IMR-90 (cell line): Measurements from ENCODE around the gene SYCP3. TPM values are rescaled to one million over a fixed set of nuclear protein-coding genes. Genes with fewer than 3 reads are reported as not detected.
"Not testable (repeated sequence)": the region's sequence is repeated elsewhere in the genome, so short reads cannot be mapped to it uniquely, and the experiment has no call there.

Experiments
- ATAC-seq: fragments of 200-7000 bp; cut with Tn5 transposase; 2 replicates; pipeline ENCODE4 v1.9.1; 2020; ENCODE audit warnings: low read depth, mild to moderate bottlenecking, moderate library complexity
- BruUV-seq: library from RNA; stranded (reverse); fragments of 400-500 nt; replicated peaks from 2 replicates; lab custom pipeline; 2021; lab: Mats Ljungman, UMichigan
- CTCF ChIA-PET: fragments of 300-600 bp; formaldehyde crosslinking; extraction: SDS; loops from one replicate; lab custom pipeline; 2021; ENCODE audit warnings: antibody characterized with exemption; lab: Yijun Ruan, JAX
- POLR2A ChIA-PET: fragments of 300-600 bp; sonication (Branson Sonifier 250); formaldehyde crosslinking; loops from one replicate; lab custom pipeline; 2022; ENCODE audit warnings: antibody characterized with exemption; ENCODE audit not compliant: unreplicated experiment; lab: Charles Lee
- DNase-seq: peaks from one replicate; pipeline ENCODE4 v3.0.0; 2013
- H2AFZ ChIP-seq: replicated peaks from 2 replicates; pipeline ENCODE3; 2013; ENCODE audit warnings: low read length, mild to moderate bottlenecking; ENCODE audit not compliant: poor library complexity
- H2AK5ac ChIP-seq: 2 replicates; pipeline ENCODE4 v1.6.1; 2013; ENCODE audit warnings: low read depth, low read length, inconsistent platforms
- H2AK9ac ChIP-seq: replicated peaks from 2 replicates; pipeline ENCODE3; 2013; ENCODE audit warnings: mild to moderate bottlenecking, low read depth, low read length, moderate library complexity; ENCODE audit not compliant: poor library complexity
- H2BK120ac ChIP-seq: 2 replicates; pipeline ENCODE4 v1.6.1; 2013; ENCODE audit warnings: low read depth, low read length, inconsistent platforms
- H2BK15ac ChIP-seq: 3 replicates; pipeline ENCODE4 v1.6.1; 2013; ENCODE audit warnings: low read depth, low read length, inconsistent platforms
- H2BK20ac ChIP-seq: 2 replicates; pipeline ENCODE4 v1.6.1; 2013; ENCODE audit warnings: low read depth, mild to moderate bottlenecking, inconsistent platforms, low read length, moderate library complexity
- H2BK5ac ChIP-seq: 2 replicates; pipeline ENCODE4 v1.6.1; 2013; ENCODE audit warnings: mild to moderate bottlenecking, low read depth, low read length, inconsistent platforms; ENCODE audit not compliant: poor library complexity, severe bottlenecking
- H3K14ac ChIP-seq: replicated peaks from 2 replicates; pipeline ENCODE4 v1.6.1; 2013; ENCODE audit warnings: low read depth, low read length, inconsistent platforms
- H3K18ac ChIP-seq: 2 replicates; pipeline ENCODE4 v1.6.1; 2013; ENCODE audit warnings: low read depth, low read length, control low read depth
- H3K23ac ChIP-seq: 2 replicates; pipeline ENCODE4 v1.6.1; 2013; ENCODE audit warnings: low read depth, low read length, inconsistent platforms
- H3K27ac ChIP-seq: 2 replicates; pipeline ENCODE4 v1.5.1; 2013; ENCODE audit warnings: mild to moderate bottlenecking, control low read depth, low read length; ENCODE audit not compliant: insufficient read depth
- H3K27me3 ChIP-seq: 2 replicates; pipeline ENCODE4 v1.6.1; 2013; ENCODE audit warnings: low read length; ENCODE audit not compliant: control insufficient read depth, insufficient read depth
- H3K36me3 ChIP-seq: 2 replicates; pipeline ENCODE4 v1.6.1; 2013; ENCODE audit warnings: low read length, mixed read lengths; ENCODE audit not compliant: control insufficient read depth, insufficient read depth
- H3K4ac ChIP-seq: 2 replicates; pipeline ENCODE4 v1.6.1; 2013; ENCODE audit warnings: low read depth, low read length, inconsistent platforms
- H3K4me1 ChIP-seq: 2 replicates; pipeline ENCODE4 v1.6.1; 2013; ENCODE audit warnings: low read length, mixed read lengths; ENCODE audit not compliant: control insufficient read depth, insufficient read depth
- H3K4me2 ChIP-seq: 2 replicates; pipeline ENCODE4 v1.6.1; 2013; ENCODE audit warnings: low read depth, mild to moderate bottlenecking, control low read depth, low read length, moderate library complexity
- H3K4me3 ChIP-seq: 2 replicates; pipeline ENCODE4 v1.5.1; 2013; ENCODE audit warnings: low read depth, mild to moderate bottlenecking, control low read depth, low read length, moderate library complexity; ENCODE audit not compliant: insufficient read depth
- H3K56ac ChIP-seq: 2 replicates; pipeline ENCODE4 v1.6.1; 2013; ENCODE audit warnings: low read length, inconsistent platforms; ENCODE audit not compliant: insufficient read depth; ENCODE audit errors: extremely low read depth
- H3K79me1 ChIP-seq, 2 experiments: 2 replicates each; pipeline ENCODE4 v1.6.1; 2013; ENCODE audit warnings: low read length in 2 of 2, inconsistent platforms in 1 of 2, low read depth in 1 of 2
- H3K9ac ChIP-seq: 2 replicates; pipeline ENCODE4 v1.6.1; 2013; ENCODE audit warnings: low read depth, low read length, control low read depth
- H3K9me1 ChIP-seq: 2 replicates; pipeline ENCODE4 v1.6.1; 2013; ENCODE audit warnings: low read length, inconsistent platforms; ENCODE audit not compliant: insufficient read depth
- H3K9me3 ChIP-seq: 2 replicates; pipeline ENCODE4 v1.6.1; 2013; ENCODE audit warnings: low read length; ENCODE audit not compliant: control insufficient read depth, insufficient read depth
- H4K20me1 ChIP-seq: 2 replicates; pipeline ENCODE4 v1.6.1; 2013; ENCODE audit warnings: low read length, inconsistent platforms; ENCODE audit not compliant: insufficient read depth
- H4K5ac ChIP-seq: 2 replicates; pipeline ENCODE4 v1.6.1; 2013; ENCODE audit warnings: mild to moderate bottlenecking, low read depth, low read length, control low read depth
- H4K8ac ChIP-seq, 2 experiments: 2 replicates each; pipeline ENCODE4 v1.6.1; 2013; ENCODE audit warnings: low read depth in 2 of 2, low read length in 2 of 2, control low read depth in 1 of 2, inconsistent platforms in 1 of 2
- H4K91ac ChIP-seq: 2 replicates; pipeline ENCODE4 v1.6.1; 2013; ENCODE audit warnings: low read depth, low read length, inconsistent platforms; ENCODE audit not compliant: insufficient read depth
- BHLHE40 ChIP-seq: fragments of 150-350 bp; IDR thresholded peaks from 2 replicates; pipeline ENCODE4 v1.6.1; 2016; ENCODE audit warnings: mild to moderate bottlenecking, low read depth, low read length
- CEBPB ChIP-seq: IDR thresholded peaks from 2 replicates; pipeline ENCODE4 v1.6.1; 2012; ENCODE audit warnings: low read depth, low read length, improper control_type of control experiment
- NFE2L2 ChIP-seq: fragments of 150-350 bp; IDR thresholded peaks from 2 replicates; pipeline ENCODE4 v1.6.1; 2016; ENCODE audit warnings: low read depth, mild to moderate bottlenecking, low read length
- POLR2A ChIP-seq: IDR thresholded peaks from 2 replicates; pipeline ENCODE4 v1.6.1; 2012; ENCODE audit warnings: mild to moderate bottlenecking, low read depth, low read length
- SMC3 ChIP-seq: fragments of 150-350 bp; IDR thresholded peaks from 2 replicates; pipeline ENCODE4 v1.6.1; 2016; ENCODE audit warnings: low read depth, mild to moderate bottlenecking, antibody characterized with exemption, low read length, moderate library complexity
- WGBS, 2 experiments: methylation state at CpG; one replicate each; pipeline versions ENCODE4 v1.1.5 to v1.1.7; 2013; ENCODE audit warnings: missing lambda C conversion rate in 2 of 2; ENCODE audit not compliant: insufficient read length in 1 of 2; ENCODE audit errors: extremely low coverage in 2 of 2; 5-methylcytosine and 5-hydroxymethylcytosine counted together
- dilution Hi-C: fragments of 300-500 bp; cut with HindIII; formaldehyde crosslinking; loops from one replicate; pipeline ENCODE4 v1.14.3; 2018; ENCODE audit warnings: low sequenced_read_pairs; ENCODE audit not compliant: unreplicated experiment
- in situ Hi-C: fragments of 300-500 bp; cut with MboI; formaldehyde crosslinking; loops from 3 replicates; pipeline ENCODE4 v1.14.3; 2019; ENCODE audit warnings: low sequenced_read_pairs, inconsistent platforms, mixed read lengths
- intact Hi-C: fragments of 100-400 bp; cut with micrococcal nuclease; formaldehyde crosslinking; loops from 2 replicates; pipeline ENCODE4 v1.10.0; 2022
- polyA plus RNA-seq, 3 experiments: library from polyadenylated mRNA; depleted of rRNA; stranded (reverse); fragments of >200 nt; gene quantifications; 2 replicates each; pipeline ENCODE4 v1.2.3, GENCODE V29; 2012; ENCODE audit warnings: low replicate concordance in 1 of 3
- total RNA-seq: library from RNA; depleted of rRNA; stranded (reverse); fragments of >200 nt; gene quantifications from 2 replicates; pipeline ENCODE4 v1.2.3, GENCODE V29; 2012
- TF ChIP-seq, protein P1 (sequence below): fragments of 150-350 bp; IDR thresholded peaks from 2 replicates; pipeline ENCODE4 v1.6.1; 2016; ENCODE audit warnings: low read depth, mild to moderate bottlenecking, low read length, moderate library complexity, borderline replicate concordance

SYCP3 gene
- total and polyA plus RNA-seq, 2 of the 4 experiments (the other 2 are of a cell fraction), result 0.07 TPM; not detected in 1

DNA sequence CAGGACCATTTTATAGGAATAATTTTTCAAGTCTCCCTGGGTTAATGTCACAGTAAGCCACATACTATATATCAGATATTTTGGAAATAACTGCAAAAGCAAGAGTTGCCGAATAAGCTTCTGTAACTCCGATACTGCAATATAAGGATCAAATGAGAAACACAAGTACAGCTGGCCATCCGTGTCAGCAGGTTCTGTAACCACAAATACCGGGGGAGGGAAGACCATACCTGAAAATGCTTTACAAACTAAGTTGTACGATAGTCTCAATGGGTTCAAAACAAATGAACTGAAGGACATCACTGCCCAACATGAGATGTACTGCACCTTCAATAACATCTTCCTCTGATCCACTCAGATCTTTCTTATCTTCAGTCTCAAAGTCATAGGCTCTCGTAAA is 1.8 kb downstream of the SYCP3 start:
- Histone ChIP-seq H3K27me3 (no peaks in the 10 kb centered on the region), H3K4me1 (no peaks in the 10 kb centered on the region), H3K18ac (no peak overlapping the region), H3K9me1 (no peaks in the 10 kb centered on the region), H2BK5ac (no peak overlapping the region), H3K14ac (no peak overlapping the region), H2AK9ac (no peak overlapping the region), H4K20me1 (no peaks in the 10 kb centered on the region), H3K9me3 (no peaks in the 10 kb centered on the region), H3K79me1 (no peaks in the 10 kb centered on the region), H3K4me3 (no peak overlapping the region), H3K9ac (no peak overlapping the region), H3K27ac (no peak overlapping the region), H2BK15ac (no peak overlapping the region), H3K4ac (no peak overlapping the region), H2AK5ac (no peak overlapping the region), H3K56ac (no peak overlapping the region), H3K36me3 (peaks cover 9% of the 10 kb centered on the region), H2BK20ac (no peak overlapping the region), H4K5ac (no peak overlapping the region), H4K91ac (no peak overlapping the region), H2AFZ (no peak overlapping the region), H3K23ac (no peak overlapping the region), H3K4me2 (no peak overlapping the region), H4K8ac (no peak overlapping the region), H2BK120ac (no peak overlapping the region)
- no peak for DNase-seq
- ATAC-seq, result no peak
- in situ Hi-C loops (no loop called here), dilution Hi-C loops (no loop called here), intact Hi-C loops (no loop called here)
- CTCF ChIA-PET, result no interaction called here
- TF ChIP-seq BHLHE40 (no peak), CEBPB (no peak), NFE2L2 (no peak), POLR2A (no peak), SMC3 (no peak)
- TF ChIP-seq, protein P1, sequence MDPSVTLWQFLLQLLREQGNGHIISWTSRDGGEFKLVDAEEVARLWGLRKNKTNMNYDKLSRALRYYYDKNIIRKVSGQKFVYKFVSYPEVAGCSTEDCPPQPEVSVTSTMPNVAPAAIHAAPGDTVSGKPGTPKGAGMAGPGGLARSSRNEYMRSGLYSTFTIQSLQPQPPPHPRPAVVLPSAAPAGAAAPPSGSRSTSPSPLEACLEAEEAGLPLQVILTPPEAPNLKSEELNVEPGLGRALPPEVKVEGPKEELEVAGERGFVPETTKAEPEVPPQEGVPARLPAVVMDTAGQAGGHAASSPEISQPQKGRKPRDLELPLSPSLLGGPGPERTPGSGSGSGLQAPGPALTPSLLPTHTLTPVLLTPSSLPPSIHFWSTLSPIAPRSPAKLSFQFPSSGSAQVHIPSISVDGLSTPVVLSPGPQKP, result no peak
- no TSS peak for BruUV-seq
- WGBS, 2 experiments, result 100% methylated on average over 1 of the region's 6 CpGs; no CpG with 5 or more reads in 1 of the 2 experiments
- POLR2A ChIA-PET, result no interaction called here

DNA sequence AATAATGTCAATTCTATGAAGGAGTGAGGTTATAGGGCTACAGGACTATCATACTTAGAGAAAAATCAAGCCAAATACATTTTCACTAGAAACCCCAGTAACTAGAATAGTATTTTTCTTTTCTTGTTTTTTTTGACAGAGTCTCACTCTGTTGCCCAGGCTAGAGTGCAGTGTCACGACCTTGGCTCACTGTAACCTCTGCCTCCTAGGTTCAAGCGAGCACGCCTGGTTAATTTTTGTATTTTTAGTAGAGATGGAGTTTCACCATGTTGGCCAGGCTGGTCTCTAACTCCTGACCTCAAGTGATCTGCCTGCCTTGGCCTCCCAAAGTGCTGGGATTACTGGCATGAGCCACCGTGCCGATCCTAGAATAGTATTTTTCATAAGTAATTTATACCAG is 4.8 kb downstream of the SYCP3 start:
- BruUV-seq, ATAC-seq, H3K79me1 ChIP-seq, H3K4ac ChIP-seq, H3K4me2 ChIP-seq, H3K9me1 ChIP-seq, H3K36me3 ChIP-seq, H3K9me3 ChIP-seq, H2BK20ac ChIP-seq, H2AK5ac ChIP-seq, H2AK9ac ChIP-seq, H4K91ac ChIP-seq, intact Hi-C loops, H4K20me1 ChIP-seq, H3K23ac ChIP-seq, H3K9ac ChIP-seq, dilution Hi-C loops, H2BK5ac ChIP-seq, H3K4me1 ChIP-seq, H4K8ac ChIP-seq, H3K18ac ChIP-seq, H3K27me3 ChIP-seq, H3K4me3 ChIP-seq, H3K56ac ChIP-seq, POLR2A ChIA-PET, H4K5ac ChIP-seq, H2AFZ ChIP-seq, in situ Hi-C loops, H3K27ac ChIP-seq, H3K14ac ChIP-seq, H2BK120ac ChIP-seq, DNase-seq, CTCF ChIA-PET, H2BK15ac ChIP-seq: not testable (repeated sequence)
- no CpG with 5 or more reads among the region's 5 CpGs for WGBS, 2 experiments
